GM18511 (cell line): ENCODE measurements around the gene LRRC2.

Source experiments
- ATAC-seq: cut with Tn5 transposase; IDR thresholded peaks from one replicate; pipeline ENCODE4 v1.9.1; 2021; ENCODE audit warnings: mild to moderate bottlenecking, moderate library complexity; ENCODE audit not compliant: unreplicated experiment

Gene LRRC2

GRCh38 chr3:46482632-46483350 lies 83.3 kb downstream of the LRRC2 start:
- ATAC-seq, result no peak

DNA sequence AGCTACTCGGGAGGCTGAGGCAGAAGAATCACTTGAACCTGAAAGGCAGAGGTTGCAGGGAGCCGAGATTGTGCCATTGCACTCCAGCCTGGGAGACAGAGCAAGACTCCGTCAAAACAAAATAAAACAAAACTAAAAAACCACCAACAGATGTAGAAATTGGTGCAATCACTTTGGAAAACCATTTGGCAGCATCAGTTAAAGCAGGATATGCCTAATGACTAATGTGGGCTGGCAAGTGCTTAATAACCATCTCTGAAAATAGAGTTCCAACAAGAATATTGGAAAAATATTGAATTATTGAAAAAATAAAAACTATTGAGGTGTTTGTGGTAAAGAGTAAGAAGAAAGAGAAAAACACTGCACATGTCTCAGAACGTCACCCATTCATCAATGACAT lies 84.5 kb downstream of the LRRC2 start:
- ATAC-seq, result no peak

DNA sequence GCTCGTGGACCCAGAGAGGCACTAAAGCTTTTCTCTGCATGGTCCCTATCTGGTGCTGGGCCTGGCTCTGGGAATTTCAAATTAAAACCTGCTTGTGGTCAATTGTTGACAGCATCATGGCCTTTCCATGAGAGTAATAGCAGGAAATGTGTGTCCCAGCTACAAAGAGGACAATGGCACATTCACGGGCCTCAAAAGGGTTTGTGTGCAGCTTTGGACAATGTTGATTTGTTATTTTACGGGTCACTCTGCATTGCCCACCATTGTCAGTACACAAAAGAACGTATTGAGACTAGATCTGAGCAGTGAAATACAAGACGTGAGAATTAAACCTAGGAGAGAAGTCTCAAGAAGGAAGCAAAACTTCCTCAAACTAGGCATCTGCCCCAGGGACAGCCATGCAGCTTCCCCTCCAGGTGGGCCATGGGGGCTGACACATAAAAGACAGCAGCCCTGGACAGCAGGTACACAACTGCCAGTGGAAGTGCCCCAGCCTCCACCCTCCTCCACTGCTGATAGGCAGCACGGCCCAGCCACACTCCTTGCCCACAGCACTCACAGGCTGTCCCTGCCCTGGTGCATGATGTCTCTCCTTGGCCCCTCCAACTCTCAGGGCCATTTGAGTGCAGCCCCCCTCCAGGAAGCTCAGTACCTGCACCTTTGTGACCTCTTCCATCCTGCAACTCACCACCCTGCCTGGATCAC lies 85.5 kb downstream of the LRRC2 start:
- no peak for ATAC-seq

- ATAC-seq, result no peak
Observed at GRCh38 chr3:46479696-46480095, 86.4 kb downstream of the LRRC2 start.

- ATAC-seq, result no peak
Observed at GRCh38 chr3:46479021-46479420, 87.1 kb downstream of the LRRC2 start.

DNA sequence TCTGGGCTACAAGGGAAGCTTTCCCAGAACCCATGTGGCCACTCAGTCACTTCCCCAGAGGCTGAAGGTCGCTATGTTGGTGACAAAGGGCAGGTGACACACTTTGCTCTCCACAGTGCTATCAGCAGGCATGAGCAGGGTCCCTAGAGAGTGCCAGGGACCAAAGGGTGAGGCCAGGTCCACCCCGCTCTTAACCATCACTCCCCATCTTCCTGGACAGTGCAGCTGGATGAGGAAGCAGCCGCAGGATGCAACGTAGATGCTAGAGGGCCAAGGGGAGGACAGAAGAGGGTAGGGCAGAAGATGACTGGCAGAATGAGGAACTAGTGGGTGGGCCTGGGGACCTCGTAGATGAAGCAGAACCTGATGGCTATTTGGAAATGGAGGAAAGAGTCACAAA lies 87.8 kb downstream of the LRRC2 start:
- no peak for ATAC-seq

GRCh38 chr3:46477756-46478155 lies 88.3 kb downstream of the LRRC2 start:
- no peak for ATAC-seq

- no peak for ATAC-seq
Observed at GRCh38 chr3:46477145-46477544, 89.0 kb downstream of the LRRC2 start.

DNA sequence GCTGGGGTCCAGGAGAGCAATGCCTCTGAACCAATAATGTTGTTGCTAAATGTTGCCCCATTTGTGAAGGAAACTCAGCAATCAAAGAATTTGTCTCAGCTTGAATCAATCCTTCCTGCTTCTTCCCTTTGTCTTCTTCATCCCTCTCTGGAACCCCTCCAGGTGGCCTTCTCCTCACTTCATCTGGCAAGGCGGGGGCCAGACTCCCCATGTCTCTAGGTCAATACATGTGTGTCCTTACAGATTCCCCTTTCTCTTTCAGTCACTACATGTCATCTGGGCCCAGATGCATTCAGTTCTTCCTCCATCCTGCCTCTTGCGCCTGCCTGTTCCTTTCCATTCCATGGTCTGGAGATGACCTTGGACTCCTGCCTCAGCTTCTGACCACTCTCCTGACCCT lies 93.4 kb downstream of the LRRC2 start:
- ATAC-seq, result no peak

- ATAC-seq, result no peak
Observed at GRCh38 chr3:46471371-46471914, 94.7 kb downstream of the LRRC2 start.

DNA sequence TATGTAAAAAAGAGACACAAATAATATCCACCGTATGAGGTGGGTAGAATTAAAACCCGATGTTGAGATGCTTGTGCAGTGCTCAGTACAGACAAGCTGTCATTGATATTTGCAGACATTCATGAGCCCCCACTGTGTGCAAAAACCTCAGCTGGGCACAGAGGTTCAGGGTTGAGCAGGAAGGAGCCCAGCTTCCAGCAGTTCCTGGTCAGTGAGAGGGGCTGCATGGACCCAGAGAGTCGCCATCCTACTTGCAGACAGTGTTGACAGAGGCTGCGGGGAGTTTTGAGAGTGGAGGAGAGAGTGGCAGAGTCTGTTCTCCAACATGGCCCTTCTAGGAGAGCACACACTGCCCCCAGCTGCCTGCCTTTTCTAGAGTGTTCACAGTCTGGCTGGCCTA lies 95.3 kb downstream of the LRRC2 start:
- no peak for ATAC-seq

- ATAC-seq, result no peak
Observed at GRCh38 chr3:46469680-46470357, 96.3 kb downstream of the LRRC2 start.

DNA sequence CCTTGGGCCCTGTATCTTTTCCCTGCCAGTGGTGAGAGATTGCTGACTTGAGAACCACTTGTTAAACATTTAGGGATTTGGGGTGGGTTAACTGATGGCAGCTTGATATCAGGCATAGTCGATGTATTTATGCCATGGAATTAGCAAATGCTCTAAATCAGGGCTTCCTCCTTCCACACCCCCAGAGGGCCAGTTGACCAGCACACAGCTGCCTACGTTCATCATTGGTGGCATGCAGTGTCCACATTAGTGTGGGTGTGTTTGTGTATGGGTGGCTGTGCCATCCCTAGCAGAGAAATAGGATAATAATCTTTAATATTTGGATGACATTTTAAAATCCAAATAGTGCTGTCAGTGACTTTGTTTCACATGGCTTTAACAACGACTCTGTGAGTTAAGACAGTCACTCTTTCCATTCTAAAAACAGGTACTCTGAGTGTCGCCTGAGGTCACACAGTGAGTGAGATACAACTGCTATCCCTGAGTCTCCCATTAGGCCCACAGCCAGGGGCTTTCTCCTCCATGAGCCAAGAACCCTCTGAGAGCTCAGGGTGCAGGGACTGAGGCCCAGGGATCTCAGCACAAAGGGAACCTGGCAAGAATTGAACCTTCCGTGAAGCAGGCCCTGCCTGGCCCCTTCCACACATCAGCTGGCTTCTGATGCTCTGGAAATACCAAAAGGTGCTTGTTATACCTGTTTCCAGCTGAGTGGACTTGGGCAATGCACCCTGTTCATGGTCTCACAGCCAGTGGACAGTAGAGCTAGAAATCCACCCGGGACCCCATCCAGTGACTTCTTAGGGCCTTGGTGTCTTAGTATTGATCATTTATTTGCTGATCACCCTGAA lies 97.1 kb downstream of the LRRC2 start:
- ATAC-seq, result no peak

- no peak for ATAC-seq
Observed at GRCh38 chr3:46467562-46467961, 98.5 kb downstream of the LRRC2 start.

- ATAC-seq, result no peak
Observed at GRCh38 chr3:46466871-46467403, 99.2 kb downstream of the LRRC2 start.

DNA sequence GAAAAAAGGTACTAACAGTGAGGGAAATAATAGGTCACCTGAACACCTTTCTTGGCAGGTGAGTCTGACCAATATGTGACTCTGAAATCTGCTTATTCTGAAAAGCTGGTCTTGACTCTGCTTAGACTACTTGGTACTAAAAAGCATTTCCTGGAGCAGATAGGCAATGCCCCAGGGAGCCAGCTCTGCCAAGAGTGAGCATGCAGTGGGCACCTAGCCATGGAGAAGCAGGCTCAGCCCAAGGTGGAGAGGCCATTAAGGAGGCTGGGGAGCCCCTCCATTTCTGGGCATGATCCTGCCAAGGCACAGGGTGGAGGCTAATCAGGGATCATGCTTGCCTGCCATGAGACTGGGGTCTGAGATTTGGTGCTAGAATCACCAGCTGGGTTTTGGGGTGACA lies 99.8 kb downstream of the LRRC2 start:
- ATAC-seq, result no peak
